NCI-H526 treated with DMSO at 0.1 percent for 48 hours (cell line): Measurements from ENCODE around the gene IL4R.
"Not testable (repeated sequence)": the region's sequence is repeated elsewhere in the genome, so short reads cannot be mapped to it uniquely, and the experiment has no call there.

ENCODE experiments used
- DNase-seq: peaks from one replicate; lab custom pipeline; 2025; lab: John Stamatoyannopoulos, UW

Gene IL4R

DNA sequence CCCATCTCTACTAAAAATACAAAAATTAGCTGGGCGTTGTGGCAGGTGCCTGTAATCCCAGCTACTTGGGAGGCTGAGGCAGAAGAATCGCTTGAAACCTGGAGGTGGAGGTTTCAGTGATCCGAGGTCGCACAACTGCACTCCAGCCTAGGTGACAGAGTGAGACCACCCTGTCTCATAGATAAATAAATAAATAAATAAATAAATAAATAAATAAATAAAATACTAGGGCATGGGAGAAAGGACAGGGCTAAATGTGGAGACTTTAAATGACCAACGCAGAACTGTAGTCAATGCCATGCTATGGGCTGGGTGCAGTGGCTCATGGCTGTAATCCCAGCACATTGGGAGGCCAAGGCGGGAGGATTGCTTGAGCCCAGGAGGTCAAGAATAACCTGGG, 25.5 kb upstream of the IL4R start:
- DNase-seq = not testable (repeated sequence)

GRCh38 chr16:27289669-27290068, 24.1 kb upstream of the IL4R start:
- DNase-seq = no peak

DNA sequence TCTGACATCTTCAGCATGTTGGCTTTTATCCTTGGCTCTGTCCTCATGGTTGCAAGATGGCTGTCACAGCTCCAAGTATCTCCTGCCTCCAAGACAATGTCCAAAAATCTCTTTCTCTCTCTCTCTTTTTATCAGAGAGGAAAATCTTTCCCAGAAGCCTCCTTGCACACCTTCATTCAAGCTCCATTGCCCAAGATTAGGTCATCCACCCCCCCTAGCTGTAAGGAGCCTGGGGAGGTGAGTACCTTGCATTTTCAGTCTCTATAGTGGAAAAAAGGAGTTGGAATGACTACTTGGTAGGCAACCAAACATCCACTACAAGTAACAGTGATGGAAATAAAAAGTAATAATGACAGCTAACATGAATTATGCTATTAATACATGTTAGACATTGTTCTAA, 23.2 kb upstream of the IL4R start:
- no peak for DNase-seq

GRCh38 chr16:27291106-27291505, 22.7 kb upstream of the IL4R start:
- DNase-seq = no peak

DNA sequence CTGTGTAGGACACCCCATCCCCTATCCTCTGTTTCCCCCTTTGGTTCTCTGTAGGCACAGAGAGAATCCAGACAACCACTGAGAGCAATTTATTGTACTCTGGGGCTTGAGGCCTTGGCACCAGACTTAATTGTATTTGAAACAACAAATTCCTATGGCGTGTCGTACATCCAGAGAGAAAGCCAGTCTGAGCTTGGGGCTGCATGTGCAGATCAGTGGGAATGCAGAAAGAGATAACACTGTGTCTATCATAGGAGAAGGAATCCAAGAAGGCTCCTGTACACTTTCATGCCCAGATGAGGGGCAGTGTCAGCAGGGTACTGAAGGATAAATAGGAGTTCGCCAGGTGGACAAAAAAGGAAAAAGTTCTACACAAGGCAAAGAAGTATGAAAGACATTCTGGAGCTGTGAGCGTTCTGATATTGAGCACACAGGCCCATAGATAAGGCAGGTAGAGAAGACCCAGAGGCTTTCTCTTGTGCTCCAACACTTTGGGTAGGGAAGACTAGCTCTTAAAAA, 22.0 kb upstream of the IL4R start:
- no peak for DNase-seq

DNA sequence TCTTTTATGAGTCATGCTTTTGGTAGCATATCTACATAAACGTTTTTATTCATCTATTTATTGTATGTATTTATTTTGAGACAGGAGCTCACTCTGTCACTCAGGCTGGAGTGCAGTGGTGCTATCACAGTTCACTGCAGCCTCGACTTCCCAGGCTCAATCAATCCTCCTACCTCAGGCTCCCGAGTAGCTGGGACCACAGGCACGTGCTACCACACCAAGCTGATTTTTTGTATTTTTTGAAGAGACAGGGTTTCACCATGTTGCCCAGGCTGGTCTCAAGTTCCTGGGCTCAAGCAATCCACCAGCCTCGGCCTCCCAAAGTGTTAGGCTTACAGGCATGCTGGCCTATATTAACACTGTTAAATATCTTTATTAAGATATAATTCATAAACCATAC, 20.4 kb upstream of the IL4R start:
- DNase-seq = no peak

GRCh38 chr16:27298132-27298531, 15.6 kb upstream of the IL4R start:
- DNase-seq = no peak

GRCh38 chr16:27301236-27301861, 12.4 kb upstream of the IL4R start:
- DNase-seq = no peak

- peak; percentile 62 for DNase-seq
These were observed 11.6 kb upstream of the IL4R start for GRCh38 chr16:27302126-27302525.

DNA sequence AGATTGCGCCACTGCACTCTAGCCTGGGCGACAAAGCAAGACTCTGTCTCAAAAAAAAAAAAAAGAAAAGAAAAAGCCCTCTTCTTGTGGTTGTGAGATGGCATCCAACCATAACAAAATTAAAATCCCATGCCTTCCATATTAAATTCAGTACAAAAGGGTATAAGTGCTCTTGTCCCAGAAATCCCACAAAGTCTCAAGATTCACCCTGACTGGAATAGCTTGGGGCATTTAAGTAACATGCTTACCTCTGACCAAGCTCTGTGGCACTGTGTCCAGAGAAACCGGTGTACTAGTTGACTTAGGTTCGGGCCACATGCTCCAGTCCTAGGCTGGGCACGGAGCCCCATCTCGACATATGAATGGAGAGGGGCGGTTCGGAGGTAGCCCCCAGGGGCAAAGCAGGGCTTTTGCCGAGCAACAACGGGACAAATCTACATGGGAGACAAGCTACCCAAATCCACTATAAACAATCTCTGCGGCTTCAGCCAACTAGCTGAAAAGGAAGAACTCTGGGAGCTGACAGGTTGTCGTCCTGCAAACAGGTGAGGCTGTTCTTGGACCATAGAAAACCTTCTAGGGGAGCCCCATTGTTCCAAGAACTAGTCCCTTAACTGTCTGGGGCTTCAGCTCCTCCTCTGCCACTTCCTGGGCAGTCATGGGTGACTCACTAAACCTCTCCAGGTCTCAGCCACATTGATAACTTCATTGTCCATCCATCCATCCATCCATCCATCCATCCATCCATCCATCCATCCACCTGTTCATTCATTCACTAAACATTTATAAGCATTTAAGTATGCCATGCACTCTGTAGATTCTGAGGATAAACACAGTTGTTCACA, 10.3 kb upstream of the IL4R start:
- DNase-seq = no peak

DNA sequence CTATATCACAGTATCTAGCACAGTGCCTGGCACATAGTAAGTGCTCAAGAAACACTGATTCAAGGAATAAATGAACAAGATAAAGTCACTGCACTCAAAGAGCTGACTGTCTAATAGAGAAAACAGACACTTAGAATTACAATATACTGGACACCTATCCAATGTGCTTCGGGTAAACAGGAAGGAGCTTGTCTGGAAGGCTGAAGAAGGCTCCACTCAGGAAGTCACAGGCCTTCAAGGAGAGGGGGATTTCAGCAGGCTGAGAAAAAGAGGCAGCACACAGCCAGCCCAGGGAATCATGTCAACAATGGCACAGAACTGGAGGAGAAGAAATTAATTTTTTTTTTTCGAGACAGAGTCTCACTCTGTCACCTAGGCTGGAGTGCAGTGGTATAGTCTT, 9.7 kb upstream of the IL4R start:
- no peak for DNase-seq

DNA sequence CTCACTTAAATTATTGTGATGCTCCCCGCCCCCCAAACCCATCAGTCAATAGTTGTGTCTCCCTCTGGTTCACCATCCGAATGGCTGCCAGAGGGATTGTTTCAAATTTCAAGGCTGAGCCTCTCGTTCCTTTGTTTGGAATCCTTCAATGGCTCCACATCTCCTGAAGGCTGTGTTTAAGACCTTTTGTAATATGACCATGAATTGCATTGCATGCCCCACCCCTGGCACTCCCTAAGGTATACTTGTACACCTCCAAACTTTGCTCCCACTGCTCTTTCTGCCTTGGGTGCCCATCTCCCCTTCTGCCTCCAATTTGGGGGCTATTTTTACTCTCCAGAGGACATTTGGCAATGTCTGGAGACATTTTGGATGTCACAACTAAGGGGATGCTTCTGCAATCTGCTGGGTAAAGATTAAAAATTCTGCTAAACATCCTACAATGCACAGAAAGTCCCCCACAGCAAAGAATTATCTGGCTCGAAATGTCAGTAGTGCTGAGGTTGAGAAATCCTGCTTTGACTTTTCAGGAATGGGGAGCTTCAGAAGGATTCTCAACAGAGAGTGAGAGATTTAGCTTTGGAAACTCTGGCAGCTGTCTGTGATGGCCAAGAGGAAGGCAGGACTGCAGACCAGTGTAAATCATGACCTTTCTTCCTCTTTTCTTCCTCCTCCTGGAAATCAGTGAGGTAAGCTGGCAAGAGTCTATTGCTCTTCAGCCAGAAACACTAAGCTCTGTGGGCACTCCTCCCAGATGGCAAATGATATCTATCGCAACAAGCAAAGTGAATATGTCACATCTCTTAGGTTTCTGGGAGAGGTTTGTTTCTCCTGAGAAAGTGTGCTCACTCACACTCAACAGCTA, 8.7 kb upstream of the IL4R start:
- no peak for DNase-seq

DNA sequence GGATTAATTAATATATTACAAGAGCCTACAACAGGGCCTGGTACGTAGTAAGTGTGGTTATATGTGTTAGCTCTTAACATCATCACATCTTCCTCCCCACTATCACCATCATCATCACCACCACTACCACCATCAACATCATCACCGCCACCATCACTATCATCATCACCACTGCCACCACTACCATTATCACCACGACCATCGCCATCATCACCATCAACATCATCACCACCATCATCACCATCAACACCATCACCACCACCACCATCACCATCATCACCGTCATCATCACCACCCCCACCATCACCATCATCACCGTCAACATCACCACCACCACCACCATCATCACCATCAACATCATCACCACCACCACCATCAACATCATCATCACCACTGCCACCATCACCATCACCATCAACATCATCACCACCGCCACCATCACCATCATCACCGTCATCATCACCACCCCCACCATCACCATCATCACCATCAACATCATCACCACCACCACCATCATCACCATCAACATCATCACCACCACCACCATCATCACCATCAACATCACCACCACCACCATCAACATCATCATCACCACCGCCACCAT, 7.8 kb upstream of the IL4R start:
- DNase-seq = no peak

GRCh38 chr16:27308792-27309191, 5.0 kb upstream of the IL4R start:
- no peak for DNase-seq

DNA sequence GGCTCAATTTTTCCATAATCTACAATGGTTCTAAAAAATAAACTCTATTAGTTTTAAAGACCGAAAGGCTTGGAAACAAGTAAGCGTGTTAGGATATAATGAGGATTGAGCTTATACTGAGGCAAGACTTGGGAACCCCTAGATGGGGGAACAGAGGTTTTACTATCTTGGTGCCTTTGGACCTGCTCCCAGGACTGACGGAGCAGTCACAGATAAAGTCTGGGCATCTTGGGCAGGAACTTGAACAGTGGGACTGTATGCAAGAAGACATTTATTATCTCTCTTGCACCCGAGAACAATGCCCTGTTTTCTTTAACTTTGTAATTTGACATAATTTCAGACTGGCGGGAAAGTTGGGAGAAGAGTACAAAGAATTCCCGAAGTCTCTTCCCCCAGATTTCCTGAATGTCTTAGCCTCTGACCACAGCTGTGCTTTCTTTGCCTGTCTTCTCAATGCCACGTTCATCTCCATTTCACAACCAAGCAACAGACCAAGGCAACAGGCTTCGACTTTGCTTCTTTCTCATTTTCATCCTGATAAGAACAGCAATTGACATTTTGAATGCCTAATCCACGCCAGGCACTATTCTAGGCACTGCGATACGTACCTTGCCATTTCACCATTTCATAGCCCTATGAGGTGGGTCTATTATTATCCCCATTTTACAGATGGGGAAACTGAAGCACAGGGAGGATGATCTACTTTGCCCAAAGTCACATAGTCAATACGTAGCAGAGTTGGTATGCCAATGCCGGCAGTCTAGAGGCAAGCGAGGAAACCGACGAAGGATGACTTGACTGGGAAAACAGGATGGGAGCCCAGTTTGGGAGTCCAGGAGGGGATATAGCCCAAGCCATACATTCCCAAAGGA, 3.0 kb upstream of the IL4R start:
- DNase-seq = no peak

GRCh38 chr16:27311448-27311830, 2.3 kb upstream of the IL4R start:
- no peak for DNase-seq

- DNase-seq = no peak
These were observed 1.9 kb upstream of the IL4R start for GRCh38 chr16:27311897-27312303.

DNA sequence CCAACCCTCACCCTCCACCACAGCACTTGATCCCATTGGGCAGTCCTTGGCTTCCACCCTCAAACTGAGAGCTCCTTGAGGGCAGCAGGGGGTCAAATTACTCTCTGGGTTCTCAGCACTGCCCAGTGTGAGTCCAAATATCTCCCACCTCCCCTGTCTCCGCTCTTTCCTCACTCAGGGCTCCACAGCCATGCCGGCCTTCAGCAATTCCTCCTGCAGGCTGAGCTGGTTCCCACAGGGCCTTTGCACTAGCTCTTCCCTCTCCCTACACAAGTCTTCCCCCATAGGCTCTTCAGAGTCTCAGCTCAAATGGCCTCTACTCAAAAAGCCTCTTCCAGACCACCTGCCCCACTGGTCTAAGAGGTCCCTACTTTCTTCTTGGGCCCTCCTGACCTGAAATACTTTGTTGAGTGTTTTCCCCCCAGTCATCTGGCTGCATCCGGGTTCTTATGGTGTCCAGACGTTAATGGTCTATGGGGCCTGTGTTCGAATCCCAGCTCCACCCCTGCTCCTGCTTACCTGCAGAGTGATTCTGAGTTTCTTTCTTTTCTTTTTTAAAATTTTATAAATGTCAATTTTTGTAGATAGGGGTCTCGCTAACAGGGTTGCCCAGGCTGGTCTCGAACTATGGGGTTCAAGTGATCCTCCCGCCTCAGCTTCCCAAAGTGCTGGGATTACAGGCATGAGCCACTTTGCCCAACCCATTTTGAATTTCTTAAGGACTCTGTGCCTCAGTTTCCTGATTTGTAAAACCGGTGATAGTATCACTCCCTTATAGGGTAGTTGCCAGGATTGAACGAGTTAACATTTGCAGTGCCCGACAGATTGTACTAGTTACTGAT, 973 bp upstream of the IL4R start:
- DNase-seq = no peak

DNA sequence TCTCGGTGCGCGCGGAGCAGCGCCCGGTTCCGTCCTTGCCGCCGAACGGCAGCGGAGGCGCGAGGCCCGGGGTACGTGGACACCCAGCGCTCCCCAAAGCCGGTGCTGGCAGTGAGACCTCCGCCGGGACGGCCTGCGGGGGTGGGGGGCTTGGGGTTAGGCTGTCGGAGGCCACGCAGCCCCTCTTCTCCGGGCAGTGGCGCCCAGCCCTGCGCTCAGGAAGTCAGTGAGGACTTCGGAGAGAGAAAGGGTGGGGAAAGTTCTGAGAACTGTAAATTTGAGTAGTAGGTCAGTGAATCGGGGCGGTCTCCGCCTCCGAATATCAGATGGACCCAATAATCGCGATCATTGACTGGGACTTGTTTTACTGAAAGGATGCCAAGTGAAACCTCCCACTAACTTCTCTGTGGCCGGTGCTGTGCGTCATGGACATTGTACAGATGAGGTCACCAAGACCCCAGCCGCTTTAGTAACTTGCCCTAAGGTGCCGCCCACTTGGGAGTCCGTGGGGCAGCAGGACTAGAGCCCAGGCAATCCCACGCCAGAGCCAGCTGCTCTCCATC, 468 bp downstream of the IL4R start:
- no peak for DNase-seq

DNA sequence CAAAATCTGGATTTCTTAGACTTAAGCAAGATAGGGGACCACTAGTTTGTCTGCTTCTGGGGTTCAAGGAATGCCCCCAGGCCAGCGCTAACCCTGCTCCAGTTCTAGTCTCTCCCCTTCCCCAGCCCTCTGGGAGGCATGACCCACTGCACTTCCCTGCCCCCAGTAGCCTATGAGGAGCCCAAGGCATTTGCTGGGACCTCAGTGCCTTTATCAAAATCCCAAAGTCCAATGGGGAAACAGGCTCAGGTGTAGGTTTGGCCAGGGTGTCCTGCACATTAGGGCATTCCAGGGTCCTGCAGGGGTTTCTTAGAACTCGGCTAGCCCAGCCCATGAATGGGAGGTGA, 1.2 kb downstream of the IL4R start:
- DNase-seq = no peak
